Fibroblast of peridontal ligament (primary cell): ENCODE data around the gene SPNS2.

Experiments
- DNase-seq: peaks from one replicate; pipeline ENCODE4 v3.0.0-alpha.2; 2010; ENCODE audit errors: extremely low read depth

Gene SPNS2

DNA sequence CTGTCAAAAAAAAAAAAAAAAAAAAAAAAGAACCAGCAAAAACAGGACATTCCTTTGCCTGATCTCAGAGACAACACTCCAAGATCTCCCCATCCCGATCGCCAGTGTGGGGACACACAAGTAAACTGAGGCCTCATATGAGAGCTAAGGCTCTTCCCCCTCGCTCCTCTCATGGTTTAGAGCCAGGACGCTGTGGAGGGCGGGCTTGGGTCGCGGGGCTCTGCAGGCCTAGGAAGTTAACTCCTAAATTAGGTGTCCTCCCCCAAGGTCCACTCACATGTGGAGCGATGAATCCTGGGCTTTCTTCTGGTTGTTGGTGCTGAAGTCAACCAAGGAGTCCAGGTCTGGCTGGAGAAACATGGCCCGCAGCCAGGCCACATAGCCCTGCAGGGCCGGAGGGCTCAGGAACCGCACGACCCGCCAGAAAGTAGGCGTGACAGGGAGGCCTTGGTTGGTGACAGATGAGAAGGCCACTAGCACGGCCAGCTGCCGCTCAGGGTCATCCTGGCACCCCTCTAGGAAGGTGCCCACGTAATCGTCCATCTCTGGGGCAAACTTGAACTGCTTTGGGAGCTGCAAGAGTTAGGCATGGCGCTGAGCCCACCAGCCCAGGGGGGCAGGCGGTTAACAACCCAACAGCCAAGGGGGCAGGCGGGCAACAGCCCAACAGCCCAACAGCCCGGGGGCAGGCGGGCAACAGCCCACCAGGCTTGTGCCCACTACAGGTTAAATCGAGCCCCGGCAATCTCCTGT, 51.3 kb downstream of the SPNS2 start:
- no peak for DNase-seq

DNA sequence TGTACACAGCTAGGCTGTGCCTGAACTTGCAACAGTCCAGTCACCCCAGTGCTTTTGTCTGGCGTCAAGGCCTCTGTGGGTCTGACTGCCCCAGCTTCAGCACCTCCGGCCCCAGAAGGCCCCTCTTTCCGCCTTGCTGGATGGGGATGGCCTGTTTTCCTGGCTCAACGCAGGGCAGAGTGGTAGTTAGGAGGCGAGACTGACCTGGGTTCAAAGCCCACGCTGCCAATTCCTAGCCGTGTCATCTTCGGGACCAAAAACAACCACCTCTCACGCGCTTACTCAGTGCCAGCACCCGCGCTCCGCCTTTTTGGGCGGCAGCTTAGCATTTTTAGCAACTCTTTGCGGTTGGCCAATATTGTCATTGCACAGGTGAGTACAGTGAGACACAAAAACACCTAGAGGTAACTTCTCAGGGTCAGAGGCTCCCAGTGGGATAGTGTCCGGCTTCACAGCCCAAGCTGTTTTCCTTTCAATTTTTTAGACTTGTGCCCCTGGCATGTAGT, 51.9 kb downstream of the SPNS2 start:
- DNase-seq: no peak

DNA sequence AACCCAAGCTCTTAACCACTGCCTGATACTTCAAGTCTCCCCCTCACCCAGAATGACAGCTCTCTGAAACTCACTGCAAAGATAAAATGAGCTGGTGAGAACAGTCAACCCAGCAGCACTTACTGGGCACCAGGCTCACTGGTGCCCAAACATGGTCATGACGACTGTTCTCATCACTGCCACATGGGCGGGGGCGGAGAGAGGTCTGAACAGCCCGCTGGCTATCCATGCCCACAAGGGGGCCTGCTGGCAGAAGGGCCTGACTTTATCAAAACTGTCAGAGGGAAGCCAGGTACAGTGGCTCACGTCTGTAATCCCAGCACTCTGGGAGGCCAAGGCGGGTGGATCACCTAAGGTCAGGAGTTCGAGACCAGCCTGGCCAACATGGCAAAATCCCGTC, 52.5 kb downstream of the SPNS2 start:
- DNase-seq: no peak

DNA sequence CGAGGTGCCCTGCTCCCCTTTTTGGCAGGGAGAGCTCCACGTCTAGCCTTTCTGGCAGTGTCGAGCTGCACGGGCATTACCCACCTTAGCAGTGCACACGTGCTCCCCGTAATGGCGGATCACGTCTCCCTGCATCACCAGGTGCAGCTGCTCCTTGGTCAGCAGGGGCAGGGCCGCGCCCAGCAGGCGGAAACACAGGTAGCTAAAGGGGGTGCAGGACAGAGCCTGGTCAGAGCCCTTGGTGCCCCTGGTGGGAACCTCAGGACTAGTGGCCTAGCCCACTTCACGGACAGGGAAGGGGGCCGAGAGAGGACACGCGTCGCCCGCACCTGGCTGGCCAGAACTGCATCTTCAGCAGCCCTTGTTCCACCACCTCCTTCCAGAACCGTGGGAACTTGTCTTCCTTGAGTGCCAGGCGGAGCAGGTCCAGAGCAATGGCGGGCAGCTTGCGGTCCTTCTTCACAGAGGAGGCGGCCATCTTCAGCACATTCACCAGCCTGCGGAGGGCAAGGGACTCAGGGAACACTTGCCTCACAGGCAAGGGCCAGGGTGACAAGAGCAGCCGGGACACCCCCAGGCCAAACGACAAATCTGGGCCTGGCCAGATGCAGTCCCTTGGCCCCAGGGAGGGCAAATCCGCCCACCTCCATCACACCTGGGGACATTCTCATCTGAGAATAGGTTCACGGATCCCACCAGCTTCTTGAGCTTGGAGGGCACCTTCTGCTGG, 53.3 kb downstream of the SPNS2 start:
- DNase-seq: no peak

DNA sequence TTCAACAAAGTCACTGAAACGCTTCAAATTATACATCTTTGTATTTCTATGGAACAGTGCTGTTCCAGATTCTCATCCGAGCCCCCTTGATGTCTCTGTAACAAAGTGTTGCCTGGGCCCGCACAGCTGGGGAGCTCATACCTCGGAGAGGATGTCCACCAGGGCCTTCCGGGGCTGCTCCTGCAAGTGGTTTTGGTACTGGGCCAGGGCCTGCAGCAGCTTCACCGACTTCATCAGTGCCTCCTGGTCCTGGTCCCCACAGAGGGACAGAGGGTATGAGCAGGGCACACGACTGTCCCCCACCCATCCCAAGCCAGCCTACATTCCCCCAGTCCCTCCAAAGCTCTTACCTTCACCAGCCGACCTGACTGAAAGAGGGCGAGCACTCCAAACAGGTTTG, 55.0 kb downstream of the SPNS2 start:
- DNase-seq: no peak

DNA sequence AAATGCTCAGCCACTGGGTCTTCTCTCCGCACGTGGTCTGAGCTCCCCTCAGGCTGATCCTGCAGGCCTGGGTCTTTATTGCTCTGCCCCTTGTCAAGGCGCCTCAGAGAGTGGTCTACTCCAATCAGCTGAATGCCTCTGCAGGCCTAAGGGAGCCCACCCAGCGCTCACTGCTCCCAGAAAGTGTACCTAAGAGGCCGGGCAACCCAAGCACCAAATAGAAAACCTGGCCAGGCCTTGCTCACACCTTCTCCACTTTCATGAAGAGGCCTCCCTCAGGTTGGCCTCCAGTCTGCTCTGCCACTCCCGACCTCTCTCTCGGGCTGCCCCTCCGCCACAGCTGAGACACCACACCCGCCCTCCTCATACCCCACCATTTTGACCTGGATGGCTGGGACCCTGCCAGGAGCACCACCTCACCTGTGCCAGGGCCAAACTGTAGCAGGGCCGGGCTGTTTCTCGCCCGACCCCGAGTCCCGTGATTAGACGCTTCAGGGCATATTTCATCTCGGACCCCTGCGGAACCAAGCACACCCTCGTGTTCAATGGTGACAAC, 55.8 kb downstream of the SPNS2 start:
- no peak for DNase-seq

DNA sequence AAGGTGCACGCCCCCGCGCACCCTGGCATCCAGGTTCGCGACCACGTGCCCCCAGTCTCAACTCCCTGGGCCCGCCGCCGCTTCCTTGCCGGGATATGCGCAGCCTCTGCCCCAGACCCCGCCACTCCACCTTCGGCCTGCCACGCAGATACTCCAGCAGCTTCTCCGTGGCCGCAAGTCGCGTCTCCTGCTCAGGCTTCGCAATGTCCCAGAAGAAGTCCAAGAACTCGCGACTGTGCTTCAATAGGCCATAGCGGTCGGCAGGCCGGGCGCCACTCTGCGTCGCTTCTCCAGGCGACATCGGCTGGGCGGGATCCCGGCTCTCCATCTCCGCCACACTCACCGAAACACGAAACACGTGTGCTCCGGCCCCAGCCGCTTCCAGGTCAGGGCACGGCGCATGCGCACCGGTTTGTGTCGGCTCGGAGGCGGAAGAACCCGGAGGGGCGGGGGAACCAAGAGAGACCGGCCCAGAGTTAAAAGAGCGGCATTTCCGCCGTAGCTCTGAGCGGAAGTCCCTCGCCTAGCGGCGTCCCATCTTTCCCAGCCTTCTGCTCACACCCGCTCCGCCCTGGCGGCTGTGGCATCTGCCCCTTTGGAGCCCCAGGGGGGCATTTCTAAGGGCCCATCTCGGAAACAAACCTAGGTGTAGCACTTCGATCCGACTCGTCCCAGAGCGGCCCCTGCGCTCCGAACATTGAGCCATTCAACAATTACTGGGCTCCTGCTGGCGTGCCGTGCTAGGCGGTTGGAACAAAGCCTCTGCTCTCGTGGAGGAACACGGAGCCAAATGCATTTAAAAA, 56.5 kb downstream of the SPNS2 start, which contains the start of gene MYBBP1A:
MYBBP1A (minus strand) TSS at position 388 of the 803 bp plus-strand sequence; CDS start at position 328, 60 bp downstream.
- DNase-seq: peak; percentile 93

DNA sequence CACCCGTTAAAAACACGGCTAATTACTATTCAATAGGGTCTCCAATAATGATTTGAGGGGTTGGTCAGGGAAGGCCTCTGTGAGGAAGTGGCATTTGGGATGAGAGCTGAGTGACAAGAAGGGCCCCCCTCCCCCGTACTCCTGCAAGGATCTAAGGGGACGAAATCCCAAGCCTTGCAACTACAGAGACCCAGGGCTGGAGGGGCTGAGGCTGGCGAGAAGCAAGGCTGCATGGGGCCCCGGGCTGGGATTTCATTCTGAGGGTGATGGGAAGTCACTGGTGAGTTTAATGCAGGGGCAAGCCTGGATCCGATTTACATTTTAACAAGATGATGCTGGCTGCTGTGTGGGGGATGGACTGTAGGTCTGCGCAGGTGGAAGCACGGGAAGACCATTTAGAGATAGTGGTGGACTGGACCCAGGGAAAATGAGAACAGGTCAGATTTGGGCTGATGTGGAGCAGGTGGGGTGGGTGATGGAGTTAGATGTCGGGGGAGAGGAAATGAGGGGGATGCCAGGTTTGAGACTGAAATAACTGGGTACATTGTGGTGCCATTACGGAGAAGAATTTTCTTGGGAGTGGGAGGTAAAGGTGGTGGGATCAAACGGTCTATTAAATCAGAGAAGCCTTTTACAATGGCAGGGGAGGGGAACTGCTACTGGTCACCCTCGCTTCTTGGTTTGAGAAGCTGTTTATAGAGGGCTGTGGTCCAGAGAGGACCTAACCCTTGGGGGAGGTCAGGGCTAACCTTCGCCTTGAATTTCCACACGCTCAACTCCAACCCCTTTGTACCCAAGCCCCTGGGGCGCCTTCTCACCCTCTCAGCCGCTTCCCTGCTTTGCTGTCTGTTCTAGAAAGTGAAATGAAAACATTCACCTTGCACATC, 57.4 kb downstream of the SPNS2 start:
- no peak for DNase-seq

DNA sequence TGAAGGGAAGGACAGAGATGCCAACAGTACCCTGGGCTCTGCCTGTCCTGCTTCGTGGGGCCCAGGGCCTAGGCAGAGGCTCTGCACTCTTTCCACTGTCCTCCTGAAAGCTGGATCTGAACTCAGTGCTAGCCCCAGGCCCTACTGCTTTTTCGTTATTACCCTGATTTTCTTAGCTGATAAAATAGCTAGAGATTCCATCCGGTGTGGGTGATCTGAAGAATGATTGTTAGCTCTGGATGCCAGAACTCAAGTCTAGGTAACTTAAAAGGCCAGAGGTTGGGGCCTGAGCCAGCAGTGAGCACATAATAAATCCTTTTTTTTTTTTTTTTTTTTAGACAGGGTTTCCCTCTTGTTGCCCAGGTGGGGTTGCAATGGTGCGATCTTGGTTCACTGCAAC, 58.3 kb downstream of the SPNS2 start:
- DNase-seq: no peak

DNA sequence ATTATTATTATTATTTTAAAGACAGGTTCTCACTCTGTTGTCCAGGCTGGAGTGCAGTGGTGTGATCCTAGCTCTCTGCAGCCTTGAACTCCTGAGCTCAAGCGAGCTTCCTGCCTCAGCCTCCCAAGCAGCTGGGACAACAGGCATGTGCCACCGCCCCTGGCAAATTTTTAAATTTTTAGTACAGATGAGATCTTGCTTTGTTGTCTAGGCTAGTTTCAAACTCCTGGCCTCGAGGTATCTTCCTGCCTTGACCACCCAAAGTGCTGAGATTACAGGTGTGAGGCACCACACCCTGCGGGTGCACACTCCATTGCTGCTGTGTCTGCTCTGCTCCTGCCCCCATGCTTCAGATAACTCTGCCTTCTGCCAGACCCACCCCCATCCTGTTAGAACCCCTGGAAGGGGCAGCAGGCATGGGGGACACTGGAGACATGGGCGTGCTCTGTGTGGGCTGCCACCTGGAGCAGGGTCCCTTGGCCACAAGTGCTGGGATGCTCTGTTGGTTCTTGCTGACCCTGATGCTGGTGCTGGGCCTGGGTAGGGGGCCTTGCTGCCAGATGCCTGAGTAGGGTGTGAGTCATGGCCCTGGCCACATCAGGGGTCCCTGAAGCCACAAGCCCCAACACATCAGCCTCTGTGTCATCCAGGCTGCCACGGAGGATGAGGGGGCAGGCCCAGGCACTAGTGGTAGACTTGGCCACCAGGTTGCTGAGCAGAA, 59.1 kb downstream of the SPNS2 start:
- DNase-seq: no peak

DNA sequence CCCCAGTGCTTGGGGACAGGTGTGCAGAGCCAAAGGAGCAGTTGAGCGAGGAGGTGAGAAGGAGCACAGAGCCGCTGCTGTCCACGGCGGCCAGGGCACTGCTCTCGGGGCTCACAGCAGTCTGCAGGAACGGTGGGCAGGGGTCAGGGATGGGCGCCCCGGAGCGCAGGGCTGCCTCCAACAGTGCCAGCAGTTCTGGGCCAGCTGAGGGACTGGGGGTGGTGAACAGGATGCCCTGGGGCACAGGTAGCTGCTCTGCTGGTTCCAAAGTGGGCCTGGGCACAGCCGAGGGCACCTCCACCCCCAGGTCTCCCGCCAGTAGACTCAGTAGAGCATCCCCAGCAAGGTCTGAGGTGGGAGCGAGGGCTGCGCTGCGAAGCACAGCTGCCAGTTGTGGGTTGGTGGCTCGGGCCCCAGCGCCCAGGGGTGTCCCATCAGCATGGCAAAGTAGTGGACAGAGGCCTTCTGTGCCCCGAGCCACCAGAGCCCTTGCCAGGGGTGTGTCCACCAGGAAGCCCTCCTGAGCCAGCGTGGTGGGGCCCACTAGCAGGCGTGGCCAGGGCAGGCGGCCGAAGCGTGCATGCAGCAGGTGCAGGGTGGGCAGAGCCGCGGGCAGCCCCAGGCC, 59.8 kb downstream of the SPNS2 start:
- no peak for DNase-seq

DNA sequence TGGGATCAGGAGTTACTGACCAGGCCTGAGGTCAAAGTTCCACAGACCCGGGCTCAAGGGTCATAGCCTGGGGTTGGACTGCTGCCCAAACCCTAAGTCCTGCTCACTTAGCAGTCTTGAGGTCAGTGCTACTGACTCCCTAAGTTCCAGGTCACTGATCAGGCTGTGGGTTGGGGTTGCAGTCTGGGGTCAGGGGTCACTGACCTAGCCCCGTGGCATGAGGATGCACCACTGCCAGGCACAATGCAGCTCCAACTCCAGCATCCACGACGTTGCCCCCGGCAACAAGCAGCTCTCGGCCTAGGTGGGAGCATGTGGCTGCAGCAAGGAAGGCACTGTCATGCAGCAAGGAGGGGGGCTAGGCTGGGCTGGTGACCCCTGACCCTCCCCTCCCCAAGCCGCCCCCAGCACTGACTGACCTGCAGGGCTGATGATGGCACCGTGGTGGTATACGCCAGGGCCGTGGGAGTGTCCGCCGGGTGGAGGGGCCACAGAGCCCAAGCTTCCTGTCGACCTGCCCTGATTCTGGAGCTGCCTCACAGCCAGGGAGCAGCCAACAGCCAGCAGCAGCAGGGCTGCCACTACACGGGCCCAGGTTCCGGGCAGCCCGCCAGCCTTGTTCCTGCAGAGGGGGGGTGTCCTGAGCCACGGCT, 60.6 kb downstream of the SPNS2 start:
- no peak for DNase-seq

DNA sequence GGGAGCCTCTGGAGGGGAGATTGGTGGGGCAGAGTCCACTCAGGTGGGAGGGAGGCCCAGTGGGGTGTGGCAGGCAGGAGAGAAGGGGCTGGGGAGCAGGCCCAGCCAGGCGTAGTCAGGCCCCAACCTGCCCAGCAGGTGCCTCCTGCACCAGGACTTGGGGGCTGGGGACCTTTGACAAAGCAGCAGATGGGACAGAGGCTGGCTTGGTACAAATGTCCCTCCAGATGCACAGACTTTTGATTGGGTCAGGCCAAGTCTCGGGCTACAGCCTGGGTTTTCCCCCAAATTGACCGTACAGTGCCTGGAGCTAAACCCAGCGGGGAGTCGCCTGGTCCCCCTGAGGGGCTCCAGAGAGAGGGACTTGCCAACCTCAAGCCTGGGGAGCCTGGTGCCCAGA, 61.3 kb downstream of the SPNS2 start:
- DNase-seq: no peak

DNA sequence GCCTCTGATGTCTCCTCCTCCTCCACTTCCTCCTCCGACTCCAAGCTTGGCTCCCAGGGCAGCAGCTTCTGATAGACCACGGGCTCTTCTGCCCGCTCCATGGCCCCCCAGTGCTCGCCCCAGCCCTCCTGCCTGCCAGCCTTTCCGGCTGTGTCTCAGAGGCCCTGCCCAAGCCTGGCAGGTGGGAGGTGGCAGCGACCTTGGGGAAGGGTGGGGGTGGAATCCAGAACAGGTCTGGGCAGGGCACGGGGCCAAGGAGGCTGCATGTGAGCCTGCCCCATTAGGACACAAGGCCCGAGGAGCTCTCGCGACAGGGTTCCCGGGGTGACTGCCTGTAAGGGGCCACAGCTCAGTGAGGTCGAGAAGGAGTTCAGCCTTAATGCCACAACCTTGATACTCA, 61.7 kb downstream of the SPNS2 start, which contains the start of gene GGT6:
GGT6 (minus strand) TSS at position 157 of the 400 bp plus-strand sequence; CDS start at position 101, 56 bp downstream.
- DNase-seq: no peak

DNA sequence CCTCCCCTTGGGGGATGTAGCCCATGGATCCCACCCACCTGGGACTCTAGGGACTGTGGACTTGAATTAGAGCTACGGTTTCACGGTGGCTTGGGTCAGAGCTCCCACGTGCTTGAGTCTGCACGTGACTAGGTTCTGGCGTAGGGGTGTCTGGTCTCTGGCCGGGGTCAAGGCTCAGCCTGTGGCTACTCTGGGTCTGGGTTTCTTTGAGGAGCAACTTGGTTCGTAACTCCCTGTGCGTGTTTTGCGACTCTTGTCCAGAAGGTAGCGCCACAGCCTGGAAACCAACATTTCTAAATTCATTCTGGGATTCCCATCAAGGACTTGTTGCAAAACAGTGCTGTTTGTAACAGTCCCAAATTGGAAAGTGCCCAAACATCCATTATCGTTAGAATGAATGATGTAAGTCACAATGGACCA, 62.2 kb downstream of the SPNS2 start:
- DNase-seq: peak; percentile 36

DNA sequence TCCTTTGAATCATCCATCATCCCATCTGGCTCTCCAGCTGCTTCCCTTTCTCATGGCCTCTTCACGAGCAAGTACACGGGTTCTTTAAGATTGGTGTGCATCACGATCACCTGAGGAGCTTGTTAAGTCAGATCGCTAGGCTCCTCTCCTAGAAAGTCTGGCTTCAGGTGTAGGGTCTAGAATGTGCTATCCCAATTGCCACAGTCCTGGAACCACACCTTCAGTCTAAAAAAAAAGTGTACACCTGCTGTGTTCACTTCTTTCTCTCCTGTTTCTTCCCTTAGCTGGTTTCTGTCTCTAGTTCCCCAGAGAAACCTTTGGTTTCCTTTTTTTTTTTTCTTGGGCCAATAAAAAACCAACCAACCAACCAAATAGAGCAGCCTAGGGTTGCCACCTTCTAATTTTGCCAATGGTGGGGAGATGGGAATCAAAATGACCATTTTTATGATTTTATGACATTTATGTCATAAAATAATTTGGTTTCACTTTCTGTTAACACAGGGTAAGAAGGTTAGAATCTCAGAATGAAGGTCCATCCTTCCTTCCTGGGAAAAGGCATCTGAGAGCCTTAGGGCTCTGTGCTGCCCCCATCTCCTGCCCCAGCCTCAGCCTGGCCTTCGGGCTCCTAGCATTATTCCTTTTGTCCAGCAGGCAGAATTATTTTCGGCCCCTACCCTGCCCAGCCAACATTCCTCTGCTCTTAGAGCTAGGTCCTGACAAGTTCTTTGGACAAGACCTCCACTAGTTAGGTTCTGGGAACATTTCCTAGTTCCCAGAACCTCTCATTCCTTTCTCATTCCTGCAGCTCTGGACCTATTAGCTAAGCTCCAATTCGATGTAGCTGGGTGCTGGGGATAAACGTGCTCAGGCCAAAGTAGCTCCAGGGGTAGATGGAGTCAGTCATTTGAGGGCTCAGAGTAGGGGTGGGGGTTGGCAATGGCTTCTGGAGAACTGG, 63.6 kb downstream of the SPNS2 start:
- peak; percentile 38 for DNase-seq

DNA sequence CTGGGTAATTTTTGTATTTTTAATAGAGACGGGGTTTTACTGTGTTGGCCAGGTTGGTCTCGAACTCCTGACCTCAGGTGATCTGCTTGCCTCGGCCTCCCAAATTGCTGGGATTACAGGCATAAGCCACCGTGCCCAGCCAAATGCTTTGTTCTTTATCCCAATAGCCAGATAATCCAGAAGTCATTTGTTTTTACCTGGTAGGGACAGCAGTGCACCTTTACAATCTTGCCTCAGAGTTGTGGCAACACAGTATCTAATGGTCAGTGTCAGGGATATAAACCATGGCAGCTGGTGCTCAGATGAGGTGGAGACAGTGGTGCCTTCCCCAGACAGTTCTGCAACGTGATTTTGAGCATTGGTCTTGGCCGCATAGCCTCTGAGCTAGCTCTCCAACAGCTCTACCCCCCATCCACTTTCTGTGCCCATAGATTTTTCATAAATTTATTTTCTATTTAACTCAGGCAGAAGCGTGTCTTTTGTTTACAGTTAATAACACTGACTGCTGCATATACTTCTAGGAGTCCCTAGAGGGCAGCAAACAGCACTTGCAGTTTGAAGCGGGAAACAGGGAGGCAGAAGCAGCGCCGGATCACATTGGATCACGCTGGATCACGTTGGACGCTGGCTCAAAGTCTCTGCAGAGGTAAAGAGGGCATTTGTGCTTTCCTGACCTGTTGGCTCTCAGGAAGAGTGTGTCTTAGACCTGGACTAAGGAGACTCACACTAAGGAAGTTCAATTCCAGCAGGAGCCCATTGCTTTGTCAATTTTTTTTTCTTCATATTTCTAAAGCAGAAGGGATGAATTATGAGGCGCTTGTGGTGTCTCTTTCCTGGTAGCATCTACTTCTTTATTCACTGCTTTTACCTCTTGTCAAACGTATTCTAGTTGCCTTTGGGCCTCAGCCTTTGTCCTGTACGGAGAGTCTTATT, 66.8 kb downstream of the SPNS2 start:
- DNase-seq: peak; percentile 75
